Measurements from ENCODE around the gene PADI1. TPM values are rescaled to one million over a fixed set of nuclear protein-coding genes. Genes with fewer than 3 reads are reported as not detected.

Gene PADI1
- total and polyA plus RNA-seq, 10 donors = 0.03 to 0.76 (median 0.31) TPM; not detected in 4

- H3K9me3 ChIP-seq = no peaks in the 10 kb centered on the region
- TF ChIP-seq POLR2A (IDR thresholded peaks at IDR 0.05) (no peak), CTCF (IDR thresholded peaks at IDR 0.05 in 8 of 11, conservative IDR thresholded peaks at IDR 0.05 in 3 of 11) (no peak), POLR2AphosphoS5 (IDR thresholded peaks at IDR 0.05) (no peak)
- H3K27ac ChIP-seq = no peak within 1 kb of the TSS
- no peak within 1 kb of the TSS for H3K4me3 ChIP-seq
- peaks cover 0 to 54% (median 3%) of the 10 kb centered on the region in 7 donors for H3K27me3 ChIP-seq (replicated peaks in 1 of 7)
- 69 to 87% (median 77%) methylated on average over 6 to 9 of the region's 9 CpGs for WGBS, 5 donors
- no peaks in the 10 kb centered on the region for H3K36me3 ChIP-seq
- peaks cover 0 to 3% (median 0%) of the 10 kb centered on the region in 6 donors for H3K4me1 ChIP-seq
- DNase-seq = no peak
- intact Hi-C loops (cut with DNase I; ENCODE audit: low total_unique reads) = no loop called here
Observed at GRCh38 chr1:17248781-17249180, 43.9 kb downstream of the PADI1 start, which contains the start of gene PADI3. TSS of gene PADI3 (plus strand) at chr1:17249098. CDS start at chr1:17249138, 40 bp downstream.

GRCh38 chr1:17250601-17251000 is 45.7 kb downstream of the PADI1 start:
- H3K4me1 ChIP-seq = peaks cover 0 to 3% (median 0%) of the 10 kb centered on the region in 6 donors
- TF ChIP-seq CTCF (IDR thresholded peaks at IDR 0.05 in 8 of 11, conservative IDR thresholded peaks at IDR 0.05 in 3 of 11) (no peak), POLR2AphosphoS5 (IDR thresholded peaks at IDR 0.05) (no peak), POLR2A (IDR thresholded peaks at IDR 0.05) (no peak)
- intact Hi-C loops (cut with DNase I; ENCODE audit: low total_unique reads) = no loop called here
- peaks cover 0 to 59% (median 3%) of the 10 kb centered on the region in 7 donors for H3K27me3 ChIP-seq (replicated peaks in 1 of 7)
- no peaks in the 10 kb centered on the region for H3K9me3 ChIP-seq
- no peak overlapping the region for H3K4me3 ChIP-seq
- no peak for DNase-seq
- H3K27ac ChIP-seq = no peak overlapping the region
- no peaks in the 10 kb centered on the region for H3K36me3 ChIP-seq
- 12 to 19% (median 17%) methylated on average over 4 to 7 of the region's 7 CpGs for WGBS, 5 donors

- peaks cover 0 to 62% (median 3%) of the 10 kb centered on the region in 7 donors for H3K27me3 ChIP-seq (replicated peaks in 1 of 7)
- H3K4me1 ChIP-seq = peaks cover 0 to 3% (median 0%) of the 10 kb centered on the region in 6 donors
- TF ChIP-seq POLR2A (IDR thresholded peaks at IDR 0.05) (no peak), CTCF (IDR thresholded peaks at IDR 0.05 in 8 of 11, conservative IDR thresholded peaks at IDR 0.05 in 3 of 11) (no peak), POLR2AphosphoS5 (IDR thresholded peaks at IDR 0.05) (no peak)
- H3K27ac ChIP-seq = no peak overlapping the region
- intact Hi-C loops (cut with DNase I; ENCODE audit: low total_unique reads) = no loop called here
- no peaks in the 10 kb centered on the region for H3K36me3 ChIP-seq
- WGBS, 5 donors = 61 to 73% (median 65%) methylated on average over 5 of the region's 5 CpGs
- no peak overlapping the region for H3K4me3 ChIP-seq
- DNase-seq = no peak
- no peaks in the 10 kb centered on the region for H3K9me3 ChIP-seq
Observed at GRCh38 chr1:17251246-17251645, 46.3 kb downstream of the PADI1 start.

- H3K4me3 ChIP-seq = no peak overlapping the region
- TF ChIP-seq POLR2A (IDR thresholded peaks at IDR 0.05) (no peak), POLR2AphosphoS5 (IDR thresholded peaks at IDR 0.05) (no peak), CTCF (IDR thresholded peaks at IDR 0.05 in 8 of 11, conservative IDR thresholded peaks at IDR 0.05 in 3 of 11) (no peak)
- no peaks in the 10 kb centered on the region for H3K9me3 ChIP-seq
- H3K4me1 ChIP-seq = peaks cover 0 to 3% (median 0%) of the 10 kb centered on the region in 6 donors
- intact Hi-C loops (cut with DNase I; ENCODE audit: low total_unique reads) = no loop called here
- H3K27ac ChIP-seq = no peak overlapping the region
- WGBS, 5 donors = 56 to 70% (median 60%) methylated on average over 3 of the region's 3 CpGs
- DNase-seq = no peak
- H3K36me3 ChIP-seq = no peaks in the 10 kb centered on the region
- H3K27me3 ChIP-seq (replicated peaks in 1 of 7) = peaks cover 0 to 67% (median 3%) of the 10 kb centered on the region in 7 donors
Observed at GRCh38 chr1:17251701-17252376, 46.9 kb downstream of the PADI1 start.

All from spleen (tissue), 11 donors.